Hematopoietic multipotent progenitor cell treated with erythropoietin and hydrocortisone succinate and interleukin-3 and kit ligand, for 4 days (in vitro differentiated cells): ENCODE results near the gene MPHOSPH9.
"Not testable (repeated sequence)": the region's sequence is repeated elsewhere in the genome, so short reads cannot be mapped to it uniquely, and the experiment has no call there.

Source experiments
- DNase-seq: peaks from one replicate; pipeline ENCODE4 v3.0.0-alpha.2; 2015

Gene MPHOSPH9

DNA sequence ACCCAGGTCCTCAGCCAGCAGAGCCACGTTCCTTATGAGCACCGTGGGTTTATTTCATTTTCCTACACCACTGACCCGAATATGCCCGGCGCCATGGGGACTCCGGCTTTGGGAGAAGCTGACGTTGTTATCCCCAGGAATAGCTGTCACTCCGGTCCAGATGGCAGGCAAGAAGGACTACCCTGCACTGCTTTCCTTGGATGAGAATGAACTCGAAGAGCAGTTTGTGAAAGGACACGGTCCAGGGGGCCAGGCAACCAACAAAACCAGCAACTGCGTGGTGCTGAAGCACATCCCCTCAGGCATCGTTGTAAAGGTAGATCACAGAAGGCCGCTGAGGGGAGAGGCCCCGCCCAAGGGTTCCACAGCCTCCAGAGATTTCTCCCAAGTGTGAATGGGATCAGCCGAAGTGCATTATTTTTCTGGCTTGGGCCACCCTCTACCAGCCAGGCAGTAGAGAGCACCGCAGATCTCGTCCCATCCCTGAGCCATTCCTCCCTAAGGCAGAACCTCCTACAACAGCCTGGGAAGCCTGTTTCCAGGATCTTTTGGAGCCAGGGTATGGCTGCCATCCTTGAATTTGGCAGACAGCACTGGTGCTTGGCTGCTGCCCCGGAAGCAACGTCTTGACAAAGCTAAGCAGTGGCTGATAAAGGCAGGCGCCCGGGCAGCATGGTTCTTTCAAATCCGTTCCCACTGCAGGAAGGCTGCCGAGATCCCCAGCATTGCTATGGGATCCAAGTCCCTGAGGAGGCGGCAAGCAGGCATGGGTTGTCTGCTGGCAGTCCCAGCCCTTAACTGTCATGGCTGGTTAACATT lies 20.9 kb upstream of the MPHOSPH9 start:
- no peak for DNase-seq

DNA sequence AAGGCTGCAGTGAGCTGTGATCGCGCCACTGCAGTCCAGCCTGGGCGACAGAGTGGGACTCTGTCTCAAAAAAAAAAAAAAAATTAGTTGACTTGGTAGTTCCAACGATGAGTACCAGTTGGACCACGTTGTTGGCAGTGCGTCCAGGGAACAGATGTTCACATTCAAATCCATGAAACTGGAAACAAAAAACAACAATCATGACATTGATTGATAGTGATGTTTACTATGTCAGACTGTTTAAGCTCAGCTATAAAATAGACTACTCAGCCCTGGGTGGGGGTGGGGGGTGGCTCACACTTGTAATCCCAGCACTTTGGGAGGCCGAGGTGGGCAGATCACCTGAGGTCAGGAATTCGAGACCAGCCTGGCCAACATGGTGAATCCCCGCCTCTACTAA lies 19.4 kb upstream of the MPHOSPH9 start:
- not testable (repeated sequence) for DNase-seq

DNA sequence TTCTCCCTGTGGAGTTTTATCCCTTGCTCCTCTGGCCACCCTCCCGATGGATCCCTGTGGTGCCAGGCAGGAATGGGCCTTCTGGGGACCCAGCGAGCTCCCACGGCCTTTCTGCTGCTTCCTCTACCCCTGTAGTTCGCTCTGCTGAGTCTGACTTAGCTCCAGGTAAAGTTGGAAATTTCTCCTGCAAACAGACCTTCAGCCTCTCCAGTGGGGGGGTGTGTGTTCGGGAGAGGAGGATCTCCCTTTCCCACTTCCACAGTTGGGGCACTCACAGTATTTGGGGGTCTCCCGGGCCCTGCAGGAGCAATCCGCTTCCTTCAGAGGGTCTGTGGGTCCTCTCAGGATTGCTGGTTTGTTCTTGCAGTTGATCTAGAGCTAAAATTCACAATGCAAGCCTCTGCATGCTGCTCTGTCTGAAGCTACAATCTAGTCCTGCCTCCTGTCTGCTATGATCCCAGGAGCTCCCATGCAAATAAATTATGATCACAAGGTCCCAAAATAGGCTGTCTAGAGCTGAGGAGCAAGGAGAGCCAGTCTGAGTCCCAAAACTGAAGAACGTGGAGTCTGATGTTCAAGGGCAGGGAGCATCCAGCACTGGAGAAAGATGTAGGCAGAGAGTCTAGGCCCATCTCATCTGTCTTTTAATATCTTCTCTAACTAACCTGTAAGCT lies 18.6 kb upstream of the MPHOSPH9 start:
- no peak for DNase-seq

DNA sequence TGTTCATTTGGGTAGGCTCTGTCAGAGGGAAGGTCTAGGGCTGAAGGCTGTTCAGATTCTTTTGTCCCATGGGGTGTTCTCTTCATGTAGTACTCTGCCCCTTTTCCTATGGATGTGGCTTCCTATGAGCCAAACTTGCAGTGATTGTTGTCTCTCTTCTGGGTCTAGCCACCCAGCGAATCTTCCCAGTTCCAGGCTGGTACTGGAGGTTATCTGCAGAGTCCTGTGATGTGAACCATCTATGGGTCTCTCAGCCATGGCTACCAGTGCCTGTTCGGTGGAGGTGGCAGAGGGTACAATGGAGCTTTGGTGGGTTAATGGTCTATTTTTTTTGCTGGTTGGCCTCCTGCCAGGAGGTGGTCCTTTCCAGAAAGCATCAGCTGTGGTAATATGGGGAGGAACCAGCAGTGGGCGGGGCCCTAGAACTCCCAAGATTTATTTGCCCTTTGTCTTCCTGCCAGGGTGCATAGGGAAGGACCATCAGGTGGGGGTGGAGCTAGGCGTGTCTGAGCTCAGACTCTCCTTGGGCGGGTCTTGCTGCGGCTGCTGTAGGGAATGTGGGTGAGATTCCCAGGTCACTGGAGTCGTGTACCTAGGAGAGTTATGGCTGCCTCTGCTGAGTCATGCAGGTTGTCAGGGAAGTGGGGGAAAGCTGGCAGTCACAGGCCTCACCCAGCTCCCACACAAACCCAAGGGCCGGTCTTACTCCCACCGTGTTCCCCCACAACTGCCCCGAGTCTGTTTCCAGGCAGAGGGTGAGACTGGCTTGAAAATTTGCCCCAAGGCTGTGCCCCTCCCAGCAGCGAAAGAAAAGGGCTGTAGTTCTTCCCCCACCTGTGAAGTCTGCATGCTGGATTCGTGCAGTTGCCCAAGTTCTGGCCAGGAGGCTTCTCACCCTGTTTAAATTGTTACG lies 17.8 kb upstream of the MPHOSPH9 start:
- DNase-seq = peak; percentile 40

DNA sequence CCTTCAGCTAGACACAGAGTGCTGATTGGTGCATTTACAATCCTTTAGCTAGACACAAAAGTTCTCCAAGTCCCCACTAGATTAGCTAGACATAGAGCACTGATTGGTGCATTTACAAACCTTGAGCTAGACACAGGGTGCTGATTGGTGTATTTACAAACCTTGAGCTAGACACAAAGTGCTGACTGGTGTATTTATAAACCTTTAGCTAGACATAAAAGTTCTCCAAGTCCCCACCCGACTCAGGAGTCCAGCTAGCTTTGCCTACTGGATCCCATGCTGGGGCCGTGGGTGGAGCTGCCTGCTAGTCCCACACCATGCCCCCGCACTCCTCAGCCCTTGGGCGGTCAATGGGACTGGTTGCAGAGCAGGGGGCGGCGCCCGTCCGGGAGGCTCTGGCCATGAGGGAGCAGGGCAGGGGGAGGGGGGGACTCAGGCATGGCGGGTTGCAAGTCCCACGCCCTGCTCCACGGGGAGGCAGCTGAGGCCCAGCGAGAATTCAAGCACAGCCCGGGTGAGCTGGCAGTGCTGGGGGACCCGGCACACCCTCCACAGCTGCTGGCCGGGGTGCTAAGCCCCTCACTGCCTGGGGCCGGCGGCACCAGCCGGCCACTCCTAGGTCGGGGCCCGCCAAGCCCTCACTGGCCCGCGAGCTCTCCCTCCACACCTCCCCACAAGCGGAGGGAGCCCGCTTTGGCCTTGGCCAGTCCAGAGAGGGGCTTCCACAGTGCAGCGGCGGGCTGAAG lies 16.2 kb upstream of the MPHOSPH9 start:
- DNase-seq = not testable (repeated sequence)

DNA sequence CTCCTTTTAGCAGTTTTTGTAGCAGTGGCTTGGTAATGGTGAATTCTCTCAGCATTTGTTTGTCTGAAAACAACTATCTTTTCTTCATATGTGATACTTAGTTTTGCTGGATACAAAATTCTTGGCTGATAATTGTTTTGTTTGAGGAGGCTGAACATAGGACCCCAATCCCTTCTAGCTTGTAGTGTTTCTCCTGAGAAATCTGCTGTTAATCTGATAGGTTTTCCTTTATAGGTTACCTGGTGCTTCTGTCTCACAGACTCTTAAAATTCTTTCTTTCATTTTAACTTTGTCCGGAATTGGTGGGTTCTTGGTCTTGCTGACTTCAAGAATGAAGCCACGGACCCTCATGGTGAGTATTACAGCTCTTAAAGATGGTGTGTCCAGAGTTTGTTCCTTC lies 15.2 kb upstream of the MPHOSPH9 start:
- not testable (repeated sequence) for DNase-seq

DNA sequence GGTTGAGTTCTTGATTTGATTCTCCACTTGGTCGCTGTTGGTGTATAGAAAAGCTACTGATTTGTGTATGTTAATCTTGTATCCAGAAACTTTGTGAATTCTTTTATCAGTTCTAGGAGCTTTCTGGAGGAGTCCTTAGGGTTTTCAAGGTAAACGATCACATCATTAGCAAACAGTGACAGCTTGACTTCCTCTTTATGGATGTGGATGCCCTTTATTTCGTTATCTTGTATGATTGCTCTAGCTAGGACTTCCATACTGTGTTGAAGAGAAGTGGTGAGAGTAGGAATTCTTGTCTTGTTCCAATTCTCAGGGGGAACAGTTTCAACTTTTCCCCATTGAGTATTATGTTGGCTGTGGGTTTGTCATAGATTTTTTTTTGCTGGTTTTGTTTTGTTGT lies 12.7 kb upstream of the MPHOSPH9 start:
- DNase-seq = no peak

DNA sequence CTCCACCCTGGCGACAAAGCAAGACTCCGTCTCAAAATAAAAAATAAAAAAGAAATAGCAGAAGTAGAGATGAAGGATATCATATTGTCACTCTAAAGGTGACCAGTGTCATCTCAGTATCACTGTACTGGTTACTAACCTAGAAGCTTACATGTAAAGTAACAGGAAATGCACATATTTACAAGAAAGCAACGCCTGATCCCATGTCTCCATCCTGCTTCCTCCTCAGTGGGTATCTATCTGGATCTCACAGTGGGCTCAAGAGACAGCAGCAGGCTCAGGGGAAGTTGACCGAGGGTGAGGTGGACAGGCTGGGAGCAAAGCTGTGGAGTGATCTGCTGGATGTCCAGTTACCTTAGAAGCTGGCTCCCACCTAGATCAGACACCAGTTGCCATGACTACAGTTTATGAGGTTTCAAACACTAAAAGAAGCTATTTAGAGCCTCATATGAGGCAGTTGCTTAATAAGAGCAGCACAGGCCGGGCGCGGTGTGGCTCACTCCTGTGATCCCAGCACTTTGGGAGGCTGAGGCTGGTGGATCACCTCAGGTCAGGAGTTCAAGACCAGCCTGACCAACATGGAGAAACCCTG lies 10.8 kb upstream of the MPHOSPH9 start:
- DNase-seq = no peak

DNA sequence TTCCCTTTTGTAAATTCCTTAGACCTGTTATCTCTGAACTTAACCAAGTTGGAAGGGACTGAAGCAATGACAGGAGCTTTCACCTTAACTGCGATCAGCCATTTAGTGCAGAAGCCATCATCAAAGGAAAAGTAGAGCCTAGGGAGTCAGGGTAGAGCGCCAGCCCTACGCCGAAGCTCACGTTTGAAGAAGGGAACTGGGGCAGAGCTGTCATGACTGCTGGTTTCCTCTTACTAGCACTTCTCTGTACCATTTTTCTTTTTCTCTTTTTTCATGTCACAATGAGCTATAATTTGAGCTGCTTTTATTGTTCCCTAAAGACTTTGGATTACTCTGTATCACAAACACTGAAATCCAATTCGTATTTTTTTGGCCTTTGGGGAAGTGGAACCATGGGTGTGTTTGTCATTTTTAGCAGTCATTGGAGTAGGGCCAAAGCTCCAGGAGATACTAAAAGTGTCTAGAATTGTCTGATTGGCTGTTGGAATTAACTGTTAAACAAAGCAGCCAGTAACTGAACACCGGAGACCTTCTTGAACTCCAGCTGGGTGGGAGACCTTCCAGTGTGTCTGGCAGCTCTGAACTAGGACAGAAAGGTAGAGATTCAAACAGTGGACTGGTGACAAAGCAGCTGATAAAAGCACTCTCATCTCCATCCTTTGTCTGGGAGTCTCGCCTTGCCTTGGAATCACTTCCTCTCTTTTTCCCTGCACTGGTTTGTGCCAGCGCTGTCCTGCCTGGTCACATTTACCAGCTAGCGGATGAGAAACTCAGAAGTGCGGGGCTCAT lies 9.4 kb upstream of the MPHOSPH9 start:
- DNase-seq = peak; percentile 68

DNA sequence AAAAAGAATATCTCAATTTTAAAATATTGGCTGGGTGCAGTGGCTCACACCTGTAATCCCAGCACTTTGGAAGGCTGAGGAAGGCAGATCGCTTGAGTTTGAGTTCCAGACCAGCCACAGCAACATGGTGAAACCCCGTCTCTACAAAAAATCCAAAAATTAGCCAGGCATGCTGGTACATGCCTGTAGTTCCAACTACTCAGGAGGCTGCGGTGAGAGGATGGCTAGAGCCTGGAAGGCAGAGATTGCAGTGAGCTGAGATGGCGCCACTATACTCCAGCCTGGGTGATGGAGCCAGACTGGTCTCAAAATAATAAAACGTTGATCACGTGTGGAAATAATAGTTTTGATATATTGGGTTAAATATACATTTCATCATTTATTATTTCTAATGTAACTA lies 6.0 kb upstream of the MPHOSPH9 start:
- DNase-seq = no peak

DNA sequence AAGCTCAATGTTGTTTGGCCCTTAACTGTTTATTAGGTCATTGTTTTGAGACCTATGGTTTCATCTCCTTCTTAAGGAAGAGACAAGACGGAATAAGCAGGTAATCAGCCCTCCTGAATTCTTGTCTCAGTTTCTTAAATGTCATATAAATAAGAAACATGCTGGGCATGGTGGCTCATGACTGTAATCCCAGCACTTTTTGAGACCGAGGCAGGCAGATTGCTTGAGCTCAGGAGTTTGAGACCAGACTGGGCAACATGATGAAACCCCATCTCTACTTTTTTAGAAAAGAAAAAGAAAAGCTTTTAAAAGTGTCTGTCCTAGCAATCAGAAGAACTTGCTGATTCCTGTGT lies 5.4 kb upstream of the MPHOSPH9 start:
- DNase-seq = no peak

DNA sequence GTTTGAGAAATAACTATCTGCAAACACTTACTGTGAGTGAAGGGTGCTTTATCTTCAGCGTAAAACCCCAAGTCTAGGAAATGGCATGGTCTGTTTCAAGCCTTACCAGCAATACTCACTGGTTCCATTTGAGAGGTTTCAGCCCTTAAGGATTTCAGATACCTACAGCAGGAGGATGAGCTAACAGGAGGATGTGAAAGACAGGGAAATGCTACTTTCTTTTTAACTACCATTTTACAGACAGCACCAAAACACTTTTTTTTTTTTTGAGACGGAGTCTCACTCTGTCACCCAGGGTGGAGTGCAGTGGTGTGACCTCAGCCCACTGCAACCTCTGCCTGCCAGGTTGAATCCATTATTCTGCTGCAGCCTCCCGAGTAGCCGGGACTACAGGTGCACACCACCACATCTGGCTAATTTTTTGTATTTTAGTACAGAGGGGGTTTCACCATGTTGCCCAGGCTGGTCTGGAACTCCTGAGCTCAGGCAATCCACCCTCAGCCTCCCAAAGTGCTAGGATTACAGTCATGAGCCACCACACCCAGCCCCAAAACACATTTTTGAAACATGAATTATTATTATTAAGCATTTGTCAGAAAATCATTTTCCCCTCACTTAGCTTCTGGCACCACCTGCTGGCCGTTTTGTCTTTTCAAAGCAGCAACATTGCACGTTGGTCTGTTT lies 4.8 kb upstream of the MPHOSPH9 start:
- DNase-seq = peak; percentile 88

DNA sequence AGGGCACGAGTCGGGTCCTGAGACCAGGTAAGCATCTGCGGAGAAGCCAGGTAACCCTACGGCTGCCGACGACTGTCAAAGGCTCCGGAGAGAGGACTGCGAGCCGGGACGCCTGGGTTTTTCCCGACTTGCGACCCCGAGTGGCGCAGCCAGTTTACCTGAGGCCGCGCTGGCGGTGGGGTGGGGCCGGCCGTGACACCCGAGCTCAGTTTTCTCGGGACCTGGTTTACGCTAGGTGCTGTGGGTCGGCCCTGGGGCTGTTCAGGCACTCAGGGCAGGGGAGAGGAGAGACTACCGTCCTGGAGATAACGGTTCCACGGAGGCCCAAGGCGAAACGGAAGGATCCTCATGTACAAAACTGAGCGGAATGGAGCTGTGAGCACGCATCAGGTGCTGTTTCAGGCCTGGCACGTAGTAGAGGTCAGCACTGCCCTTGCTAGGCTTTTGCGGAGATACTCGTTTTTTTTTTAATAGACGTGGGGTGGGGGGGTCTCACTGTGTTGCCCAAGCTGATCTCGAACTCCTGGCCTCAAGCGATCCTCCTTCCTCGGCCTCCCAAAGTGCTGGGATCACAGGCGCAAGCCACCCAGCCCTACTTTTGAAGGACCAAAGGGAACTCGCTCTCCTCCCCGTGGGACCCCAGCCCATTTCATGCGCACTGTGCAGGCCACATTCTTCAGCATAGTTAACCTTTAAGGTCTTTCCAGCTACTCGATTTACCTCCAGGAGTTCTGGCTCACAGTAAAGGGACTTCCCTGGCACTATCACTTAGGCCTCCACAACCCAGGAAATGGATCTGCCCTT lies 766 bp upstream of the MPHOSPH9 start:
- DNase-seq = peak; percentile 54

DNA sequence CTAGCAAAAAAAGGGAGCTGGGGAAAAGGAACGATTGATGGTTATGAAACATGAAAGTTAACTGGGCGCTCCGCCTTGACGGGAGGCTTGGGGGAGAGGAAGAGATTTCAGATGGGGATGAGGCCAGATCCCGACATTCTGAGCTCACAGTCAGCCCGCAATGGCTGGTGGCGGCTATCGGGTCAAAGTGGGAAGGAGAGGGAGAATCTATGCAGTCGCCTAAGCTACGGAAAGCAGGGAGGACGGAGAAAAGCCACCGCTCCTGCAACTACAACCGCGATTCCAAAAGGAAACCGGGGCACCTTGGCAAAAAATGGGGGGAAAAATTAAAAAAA lies 502 bp downstream of the MPHOSPH9 start:
- DNase-seq = no peak

DNA sequence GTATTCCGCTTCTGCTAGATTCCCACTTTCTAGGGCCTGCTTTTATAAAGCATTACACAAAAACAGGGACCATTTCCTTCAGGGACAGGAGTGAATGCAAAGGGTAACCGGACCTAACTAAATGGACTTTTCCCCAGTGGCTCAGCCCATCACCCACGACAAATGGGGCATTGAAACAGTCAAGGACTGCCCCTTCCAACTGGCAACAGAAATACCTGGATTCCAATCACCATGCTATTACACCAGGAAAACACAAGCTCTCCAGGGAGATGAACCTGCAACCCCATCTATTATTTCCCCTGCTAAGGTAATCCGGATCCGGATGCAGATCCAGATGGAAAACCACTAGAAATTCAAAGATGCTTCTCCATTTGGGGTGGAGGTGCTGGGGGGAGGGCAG lies 1.0 kb downstream of the MPHOSPH9 start:
- DNase-seq = no peak

DNA sequence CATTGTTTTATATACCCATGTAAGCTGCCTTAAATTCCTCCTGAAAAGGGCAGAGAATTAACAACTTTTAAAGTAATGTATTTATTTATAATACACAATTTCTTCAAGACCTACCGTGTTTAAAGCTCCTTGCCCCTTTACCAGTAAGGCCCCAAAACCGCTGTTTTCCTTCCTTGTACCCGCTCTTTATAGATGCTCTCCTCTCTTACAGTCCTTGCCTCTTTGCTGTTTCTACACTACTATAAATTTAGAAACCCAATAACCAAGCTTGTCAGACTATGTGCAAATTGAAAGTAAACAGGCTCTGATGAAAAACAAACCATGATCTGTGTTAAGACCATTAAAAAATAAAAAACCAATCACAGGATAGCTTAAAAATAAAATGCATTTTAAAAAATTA lies 3.9 kb downstream of the MPHOSPH9 start:
- peak; percentile 41 for DNase-seq

DNA sequence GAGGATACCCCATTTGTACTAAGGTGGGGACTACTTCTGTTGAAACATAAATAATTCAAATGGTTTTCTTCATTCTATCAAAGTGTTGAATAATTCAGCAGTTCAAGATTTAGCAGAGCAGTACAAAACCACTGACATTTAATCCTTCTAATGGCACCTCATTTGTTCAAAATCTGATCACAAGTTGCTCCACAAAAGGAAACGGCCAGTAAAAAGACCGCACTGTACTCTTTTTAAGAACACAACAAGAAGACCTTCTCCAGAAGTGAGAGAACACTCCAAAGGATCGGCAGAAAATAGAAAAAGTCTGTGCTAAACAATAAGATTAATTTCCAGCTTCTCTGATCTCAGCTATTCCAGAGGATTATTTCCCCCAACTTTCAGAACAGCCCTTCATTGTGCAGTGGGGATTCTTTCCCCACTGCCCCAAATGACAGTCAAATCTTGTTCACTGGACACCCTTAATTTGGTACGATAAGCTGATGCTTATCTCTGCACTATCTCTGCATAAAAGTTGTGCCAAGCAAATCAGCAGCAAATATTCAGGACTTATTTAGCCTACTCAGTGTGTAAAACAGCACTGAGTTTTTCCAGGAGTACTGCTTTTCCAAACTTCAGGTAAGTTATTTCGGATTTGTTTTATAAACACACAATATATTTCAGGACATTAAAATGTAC lies 5.2 kb downstream of the MPHOSPH9 start:
- no peak for DNase-seq

DNA sequence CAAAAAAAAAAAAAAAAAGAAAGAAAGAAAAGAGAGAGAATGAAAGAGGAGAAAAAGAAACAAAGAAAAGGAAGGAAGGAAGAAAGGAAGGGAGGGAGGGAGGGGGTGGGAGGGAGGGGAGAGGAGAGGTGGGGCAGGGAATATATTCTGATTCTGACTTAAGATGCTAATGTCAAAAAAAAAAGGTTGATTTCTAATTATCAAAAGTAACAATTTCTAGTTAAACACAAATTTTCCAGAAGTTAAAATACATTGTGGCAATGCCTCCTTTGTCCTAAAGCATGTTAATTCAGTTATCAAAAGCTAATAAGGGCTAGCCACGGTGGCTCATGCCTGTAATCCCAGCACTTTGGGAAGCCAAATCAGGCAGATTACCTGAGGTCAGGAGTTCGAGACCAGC lies 7.5 kb downstream of the MPHOSPH9 start:
- no peak for DNase-seq

DNA sequence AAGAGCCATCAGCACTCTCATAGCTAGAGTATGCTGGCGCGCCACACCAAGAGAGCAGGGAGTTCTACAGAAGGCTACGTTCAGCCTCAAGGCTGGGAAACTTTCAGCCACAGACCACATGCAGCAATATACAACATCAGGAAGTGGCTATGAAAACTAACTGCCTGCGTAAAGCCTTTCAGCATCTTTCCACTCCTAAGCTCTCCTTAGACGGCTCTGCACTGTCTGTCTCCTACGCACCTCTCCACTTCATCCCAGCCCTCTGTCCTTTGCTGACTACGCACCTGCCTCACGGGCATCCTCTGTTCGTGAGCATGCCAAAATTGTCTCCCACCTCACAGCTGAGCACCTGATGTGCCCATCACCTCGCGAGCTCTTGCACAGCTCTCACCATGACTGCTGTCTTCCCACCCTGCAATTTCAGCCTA lies 9.7 kb downstream of the MPHOSPH9 start:
- DNase-seq = peak; percentile 44

DNA sequence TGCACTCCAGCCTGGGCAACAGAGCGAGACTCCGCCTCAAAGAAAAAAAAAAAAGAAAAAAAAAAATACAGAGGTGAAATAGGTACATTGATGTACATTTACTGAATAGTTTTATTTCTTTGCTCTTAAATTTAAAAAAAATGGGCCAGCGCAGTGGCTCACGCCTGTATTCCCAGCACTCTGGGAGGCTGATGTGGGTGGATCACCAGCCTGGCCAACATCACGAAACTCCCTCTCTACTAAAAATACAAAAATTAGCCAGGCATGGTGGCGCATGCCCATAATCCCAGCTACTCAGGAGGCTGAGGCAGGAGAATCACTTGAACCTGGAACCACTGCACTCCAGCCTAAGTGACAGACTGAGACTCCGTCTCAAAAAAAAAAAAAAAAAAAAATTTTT lies 25.1 kb downstream of the MPHOSPH9 start:
- not testable (repeated sequence) for DNase-seq
